Neural progenitor cell (in vitro differentiated cells): ENCODE results near the gene RBM33.

Experiments
- EZH2 ChIP-seq: fragments of 200-600 bp; sonication (generic); IDR thresholded peaks from 2 replicates; pipeline ENCODE4 v1.6.1; 2017; ENCODE audit warnings: antibody characterized with exemption, mild to moderate bottlenecking, moderate library complexity
- TF ChIP-seq, protein P1 (sequence below): fragments of 200-600 bp; sonication (generic); IDR thresholded peaks from 2 replicates; pipeline ENCODE4 v1.5.1; 2017; ENCODE audit warnings: antibody characterized with exemption, mild to moderate bottlenecking

DNA sequence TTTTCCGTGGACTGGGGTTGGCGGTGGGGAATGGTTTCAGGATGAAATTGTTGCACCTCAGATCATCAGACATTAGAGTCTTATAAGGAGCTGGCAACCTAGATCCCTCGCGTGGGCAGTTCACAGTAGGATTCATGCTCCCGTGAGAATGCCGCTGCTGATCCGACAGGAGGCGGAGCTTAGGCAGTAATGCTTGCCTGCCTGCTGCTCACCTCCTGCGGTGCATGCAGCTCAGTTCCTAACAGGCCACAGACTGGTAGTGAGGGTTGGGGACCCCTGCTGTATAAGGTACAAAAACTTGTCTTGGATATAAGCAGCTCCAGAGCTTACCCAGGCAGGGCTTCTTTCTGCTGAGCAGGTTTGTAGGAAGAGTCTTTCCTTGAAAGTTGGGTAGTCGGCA, 113.9 kb downstream of the RBM33 start:
- TF ChIP-seq, protein P1, sequence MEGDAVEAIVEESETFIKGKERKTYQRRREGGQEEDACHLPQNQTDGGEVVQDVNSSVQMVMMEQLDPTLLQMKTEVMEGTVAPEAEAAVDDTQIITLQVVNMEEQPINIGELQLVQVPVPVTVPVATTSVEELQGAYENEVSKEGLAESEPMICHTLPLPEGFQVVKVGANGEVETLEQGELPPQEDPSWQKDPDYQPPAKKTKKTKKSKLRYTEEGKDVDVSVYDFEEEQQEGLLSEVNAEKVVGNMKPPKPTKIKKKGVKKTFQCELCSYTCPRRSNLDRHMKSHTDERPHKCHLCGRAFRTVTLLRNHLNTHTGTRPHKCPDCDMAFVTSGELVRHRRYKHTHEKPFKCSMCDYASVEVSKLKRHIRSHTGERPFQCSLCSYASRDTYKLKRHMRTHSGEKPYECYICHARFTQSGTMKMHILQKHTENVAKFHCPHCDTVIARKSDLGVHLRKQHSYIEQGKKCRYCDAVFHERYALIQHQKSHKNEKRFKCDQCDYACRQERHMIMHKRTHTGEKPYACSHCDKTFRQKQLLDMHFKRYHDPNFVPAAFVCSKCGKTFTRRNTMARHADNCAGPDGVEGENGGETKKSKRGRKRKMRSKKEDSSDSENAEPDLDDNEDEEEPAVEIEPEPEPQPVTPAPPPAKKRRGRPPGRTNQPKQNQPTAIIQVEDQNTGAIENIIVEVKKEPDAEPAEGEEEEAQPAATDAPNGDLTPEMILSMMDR: no peak
- no peak for TF ChIP-seq EZH2
